ENCODE results near the gene CCDC136.

The CCDC136 gene

GRCh38 chr7:128831994-128832879, 40.5 kb downstream of the CCDC136 start:
- no peak for DNase-seq (ENCODE audit: low spot score)

GRCh38 chr7:128832880-128833147, 41.0 kb downstream of the CCDC136 start:
- DNase-seq (ENCODE audit: low spot score) = no peak

GRCh38 chr7:128833148-128833945, 41.6 kb downstream of the CCDC136 start:
- DNase-seq (ENCODE audit: low spot score) = no peak

GRCh38 chr7:128833946-128834325, 42.2 kb downstream of the CCDC136 start:
- DNase-seq (ENCODE audit: low spot score) = no peak

GRCh38 chr7:128835231-128835751, 43.5 kb downstream of the CCDC136 start:
- DNase-seq (ENCODE audit: low spot score) = no peak

GRCh38 chr7:128835790-128836641, 44.2 kb downstream of the CCDC136 start:
- no peak for DNase-seq (ENCODE audit: low spot score)

- DNase-seq (ENCODE audit: low spot score) = no peak
These were observed 45.1 kb downstream of the CCDC136 start for GRCh38 chr7:128836729-128837348.

- no peak for DNase-seq (ENCODE audit: low spot score)
These were observed 45.8 kb downstream of the CCDC136 start for GRCh38 chr7:128837521-128837921.

- DNase-seq (ENCODE audit: low spot score) = no peak
These were observed 46.5 kb downstream of the CCDC136 start for GRCh38 chr7:128838109-128838779.

- no peak for DNase-seq (ENCODE audit: low spot score)
These were observed 47.4 kb downstream of the CCDC136 start for GRCh38 chr7:128838981-128839731.

GRCh38 chr7:128839751-128840177, 48.0 kb downstream of the CCDC136 start:
- no peak for DNase-seq (ENCODE audit: low spot score)

- DNase-seq (ENCODE audit: low spot score) = no peak
These were observed 48.8 kb downstream of the CCDC136 start for GRCh38 chr7:128840326-128841170.

- DNase-seq (ENCODE audit: low spot score) = no peak
These were observed 49.5 kb downstream of the CCDC136 start for GRCh38 chr7:128841171-128841690.

GRCh38 chr7:128841921-128842673, 50.3 kb downstream of the CCDC136 start:
- DNase-seq (ENCODE audit: low spot score) = peak; percentile 42

- DNase-seq (ENCODE audit: low spot score) = no peak
These were observed 51.2 kb downstream of the CCDC136 start for GRCh38 chr7:128842674-128843641.

GRCh38 chr7:128843938-128844621, 52.3 kb downstream of the CCDC136 start:
- no peak for DNase-seq (ENCODE audit: low spot score)
